ENCODE results near the gene ARTN. TPM values are rescaled to one million over a fixed set of nuclear protein-coding genes. Genes with fewer than 3 reads are reported as not detected.

The ARTN gene
- total RNA-seq, 2 experiments from 2014 or later, result 0.20 to 0.23 TPM

GRCh38 chr1:43978551-43979260 lies 45.1 kb downstream of the ARTN start, which contains the start of gene B4GALT2:
B4GALT2 (plus strand) TSS chr1:43979210; CDS start chr1:43981161, 1,951 bp downstream.
- Mint-ChIP-seq H3K36me3 (ENCODE audit: low read depth) (peaks cover 26% of the 10 kb centered on the region), H3K9me3 (no peaks in the 10 kb centered on the region), H3K27me3 (no peaks in the 10 kb centered on the region), H3K4me3 (peak within 1 kb of the TSS; percentile 79), H3K4me1 (peaks cover 56% of the 10 kb centered on the region), H3K27ac (peak within 1 kb of the TSS; percentile 52)
- peak; percentile 55 for DNase-seq
- ChIA-PET POLR2A (interaction anchor here (1.0 kb wide), 1 partner anchor 28 kb away, joined by 3 read pairs; no protein-coding TSS in a partner anchor), CTCF (no interaction called here)

- DNase-seq, result no peak
- CTCF ChIA-PET, result no interaction called here
- Mint-ChIP-seq H3K4me1 (peaks cover 51% of the 10 kb centered on the region), H3K27ac (no peak overlapping the region), H3K27me3 (no peaks in the 10 kb centered on the region), H3K4me3 (no peak overlapping the region), H3K9me3 (no peaks in the 10 kb centered on the region), H3K36me3 (ENCODE audit: low read depth) (peaks cover 25% of the 10 kb centered on the region)
- POLR2A ChIA-PET, result interaction anchor here (1.3 kb wide), 1 partner anchor 9 kb away, joined by 4 read pairs; the partner anchor contains the start of gene DPH2
Measured at GRCh38 chr1:43979261-43979527, 45.6 kb downstream of the ARTN start.

- Mint-ChIP-seq H3K27ac (peak overlapping the region; percentile 44), H3K9me3 (no peaks in the 10 kb centered on the region), H3K27me3 (no peaks in the 10 kb centered on the region), H3K36me3 (ENCODE audit: low read depth) (peaks cover 25% of the 10 kb centered on the region), H3K4me3 (peak overlapping the region; percentile 79), H3K4me1 (peaks cover 46% of the 10 kb centered on the region)
- ChIA-PET POLR2A (interaction anchor here (1.3 kb wide), 1 partner anchor 10 kb away, joined by 4 read pairs; the partner anchor contains the start of gene DPH2), CTCF (interaction anchor here (0.9 kb wide), 1 partner anchor 25 kb away, joined by 4 read pairs; no protein-coding TSS in a partner anchor)
- DNase-seq, result no peak
Measured at GRCh38 chr1:43979528-43980254, 46.1 kb downstream of the ARTN start.

- Mint-ChIP-seq H3K9me3 (no peaks in the 10 kb centered on the region), H3K36me3 (ENCODE audit: low read depth) (peaks cover 25% of the 10 kb centered on the region), H3K27me3 (no peaks in the 10 kb centered on the region), H3K27ac (peak overlapping the region; percentile 44), H3K4me3 (peak overlapping the region; percentile 79), H3K4me1 (peaks cover 45% of the 10 kb centered on the region)
- DNase-seq, result no peak
- CTCF ChIA-PET, result interaction anchor here (0.9 kb wide), 1 partner anchor 24 kb away, joined by 4 read pairs; no protein-coding TSS in a partner anchor
- POLR2A ChIA-PET, result interaction anchor here (1.3 kb wide), 1 partner anchor 11 kb away, joined by 4 read pairs; the partner anchor contains the start of gene DPH2
Measured at GRCh38 chr1:43980255-43981134, 46.9 kb downstream of the ARTN start.

GRCh38 chr1:43981135-43981491 lies 47.5 kb downstream of the ARTN start:
- Mint-ChIP-seq H3K27me3 (no peaks in the 10 kb centered on the region), H3K4me1 (peaks cover 41% of the 10 kb centered on the region), H3K36me3 (ENCODE audit: low read depth) (peaks cover 21% of the 10 kb centered on the region), H3K9me3 (no peaks in the 10 kb centered on the region), H3K27ac (no peak overlapping the region), H3K4me3 (peak overlapping the region; percentile 12)
- POLR2A ChIA-PET, result no interaction called here
- CTCF ChIA-PET, result no interaction called here
- DNase-seq, result no peak

- ChIA-PET CTCF (no interaction called here), POLR2A (no interaction called here)
- no peaks in the 10 kb centered on the region for H3K9me3 Mint-ChIP-seq
- H3K27ac Mint-ChIP-seq, result no peak overlapping the region
- peaks cover 16% of the 10 kb centered on the region for H3K36me3 Mint-ChIP-seq (ENCODE audit: low read depth)
- H3K4me1 Mint-ChIP-seq, result peaks cover 36% of the 10 kb centered on the region
- no peak overlapping the region for H3K4me3 Mint-ChIP-seq
- H3K27me3 Mint-ChIP-seq, result no peaks in the 10 kb centered on the region
- no peak for DNase-seq
Measured at GRCh38 chr1:43981636-43982035, 48.0 kb downstream of the ARTN start.

GRCh38 chr1:43982241-43982640 lies 48.6 kb downstream of the ARTN start:
- CTCF ChIA-PET, result no interaction called here
- H3K9me3 Mint-ChIP-seq, result no peaks in the 10 kb centered on the region
- peaks cover 30% of the 10 kb centered on the region for H3K4me1 Mint-ChIP-seq

GRCh38 chr1:43982808-43983207 lies 49.2 kb downstream of the ARTN start:
- ChIA-PET CTCF (no interaction called here), POLR2A (no interaction called here)
- Mint-ChIP-seq H3K9me3 (no peaks in the 10 kb centered on the region), H3K4me1 (peaks cover 24% of the 10 kb centered on the region), H3K36me3 (ENCODE audit: low read depth) (peaks cover 4% of the 10 kb centered on the region), H3K27me3 (no peaks in the 10 kb centered on the region), H3K4me3 (no peak overlapping the region), H3K27ac (no peak overlapping the region)
- no peak for DNase-seq

More at GRCh38 chr1:43982241-43982640, 48.6 kb downstream of the ARTN start:
- no peak overlapping the region for H3K4me3 Mint-ChIP-seq
- DNase-seq, result no peak
- POLR2A ChIA-PET, result no interaction called here
- peaks cover 10% of the 10 kb centered on the region for H3K36me3 Mint-ChIP-seq (ENCODE audit: low read depth)
- no peak overlapping the region for H3K27ac Mint-ChIP-seq
- no peaks in the 10 kb centered on the region for H3K27me3 Mint-ChIP-seq

- Mint-ChIP-seq H3K4me1 (peaks cover 19% of the 10 kb centered on the region), H3K4me3 (no peak overlapping the region), H3K9me3 (no peaks in the 10 kb centered on the region), H3K27me3 (no peaks in the 10 kb centered on the region), H3K27ac (no peak overlapping the region), H3K36me3 (ENCODE audit: low read depth) (no peaks in the 10 kb centered on the region)
- ChIA-PET POLR2A (no interaction called here), CTCF (no interaction called here)
- DNase-seq, result no peak
Measured at GRCh38 chr1:43983253-43983899, 49.8 kb downstream of the ARTN start.

- POLR2A ChIA-PET, result no interaction called here
Measured at GRCh38 chr1:43984855-43985254, 51.3 kb downstream of the ARTN start.

GRCh38 chr1:43985984-43986595 lies 52.5 kb downstream of the ARTN start:
- Mint-ChIP-seq H3K27ac (no peak overlapping the region), H3K9me3 (no peaks in the 10 kb centered on the region), H3K4me3 (no peak overlapping the region), H3K36me3 (ENCODE audit: low read depth) (no peaks in the 10 kb centered on the region), H3K4me1 (peaks cover 6% of the 10 kb centered on the region), H3K27me3 (no peaks in the 10 kb centered on the region)
- ChIA-PET CTCF (no interaction called here), POLR2A (interaction anchor here (2.5 kb wide), 1 partner anchor 10 kb away, joined by 9 read pairs; the partner anchor contains the start of gene ATP6V0B)
- DNase-seq, result no peak

More at GRCh38 chr1:43984855-43985254, 51.3 kb downstream of the ARTN start:
- CTCF ChIA-PET, result no interaction called here
- Mint-ChIP-seq H3K27me3 (no peaks in the 10 kb centered on the region), H3K4me1 (peaks cover 13% of the 10 kb centered on the region), H3K27ac (no peak overlapping the region), H3K36me3 (ENCODE audit: low read depth) (no peaks in the 10 kb centered on the region), H3K9me3 (no peaks in the 10 kb centered on the region), H3K4me3 (no peak overlapping the region)
- DNase-seq, result no peak

- no peak overlapping the region for H3K4me3 Mint-ChIP-seq
- no peaks in the 10 kb centered on the region for H3K36me3 Mint-ChIP-seq (ENCODE audit: low read depth)
- peaks cover 12% of the 10 kb centered on the region for H3K4me1 Mint-ChIP-seq
- no peak for DNase-seq
- H3K9me3 Mint-ChIP-seq, result no peaks in the 10 kb centered on the region
- ChIA-PET CTCF (no interaction called here), POLR2A (interaction anchor here (2.5 kb wide), 1 partner anchor 11 kb away, joined by 9 read pairs; the partner anchor contains the start of gene ATP6V0B)
- no peaks in the 10 kb centered on the region for H3K27me3 Mint-ChIP-seq
- H3K27ac Mint-ChIP-seq, result no peak overlapping the region
Measured at GRCh38 chr1:43986712-43987111, 53.1 kb downstream of the ARTN start.
